Activated naive CD4-positive, alpha-beta T cell (primary cell): ENCODE data around the gene CPN1.

Source experiments
- DNase-seq, 4 experiments: peaks; one replicate each; lab custom pipeline; 2025; lab: John Stamatoyannopoulos, UW

CPN1 gene

DNA sequence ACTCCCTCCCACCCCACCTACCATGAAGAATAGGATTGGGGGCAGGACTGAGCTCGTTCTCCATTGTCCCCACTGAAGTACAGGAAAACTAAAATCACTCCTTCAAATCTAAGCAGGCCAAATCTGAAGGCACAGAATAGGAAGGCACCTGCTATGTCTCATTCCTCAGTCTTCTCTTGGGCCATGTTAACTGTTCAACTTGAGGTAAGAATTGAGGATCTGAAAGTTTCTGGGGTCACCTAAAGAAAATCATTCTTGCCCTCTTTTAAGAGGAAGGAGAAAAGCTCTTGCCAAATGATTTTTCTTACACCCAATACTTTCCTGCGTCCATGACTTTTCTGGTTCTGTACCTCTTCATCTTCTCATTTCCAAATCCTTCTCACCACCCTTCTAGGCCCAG, 4.9 kb downstream of the CPN1 start:
- DNase-seq, result no peak

DNA sequence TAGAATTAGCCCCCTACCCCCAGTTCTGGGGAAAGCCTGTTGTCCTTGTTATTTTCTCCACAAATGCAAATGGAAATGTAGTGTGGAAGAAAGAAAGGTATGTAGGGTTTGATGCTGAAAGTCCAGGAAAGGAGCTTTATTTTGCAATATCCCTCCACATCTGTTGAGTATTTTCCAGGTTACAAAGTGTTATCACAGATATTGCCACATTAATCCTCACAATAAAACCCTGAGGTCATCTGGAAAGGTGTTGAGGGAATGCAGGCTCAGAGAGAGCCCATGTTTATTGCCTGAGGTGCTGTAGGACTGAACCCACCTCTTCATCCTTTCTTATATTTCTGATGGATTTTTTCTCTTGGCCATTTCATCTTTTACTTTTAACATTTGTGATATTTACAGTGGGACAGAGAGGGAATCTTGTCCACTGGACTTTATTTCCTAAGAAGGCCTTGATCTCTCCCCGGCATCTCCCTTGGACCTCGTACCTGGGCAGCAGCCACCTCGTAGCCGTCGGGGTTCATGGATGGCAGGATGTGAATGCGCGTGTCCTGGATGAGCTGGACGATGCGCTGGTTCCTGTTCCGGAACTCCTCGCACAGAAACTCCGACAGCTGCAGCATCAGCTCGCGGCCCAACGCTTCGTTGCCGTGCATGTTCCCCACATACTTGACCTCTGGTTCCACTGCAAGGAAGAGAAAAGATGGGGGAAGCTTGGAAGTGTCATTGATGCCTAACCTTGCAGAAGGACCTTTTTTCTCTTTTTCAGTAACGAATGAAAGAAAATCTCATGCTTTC, 6.0 kb downstream of the CPN1 start:
- no peak for DNase-seq

DNA sequence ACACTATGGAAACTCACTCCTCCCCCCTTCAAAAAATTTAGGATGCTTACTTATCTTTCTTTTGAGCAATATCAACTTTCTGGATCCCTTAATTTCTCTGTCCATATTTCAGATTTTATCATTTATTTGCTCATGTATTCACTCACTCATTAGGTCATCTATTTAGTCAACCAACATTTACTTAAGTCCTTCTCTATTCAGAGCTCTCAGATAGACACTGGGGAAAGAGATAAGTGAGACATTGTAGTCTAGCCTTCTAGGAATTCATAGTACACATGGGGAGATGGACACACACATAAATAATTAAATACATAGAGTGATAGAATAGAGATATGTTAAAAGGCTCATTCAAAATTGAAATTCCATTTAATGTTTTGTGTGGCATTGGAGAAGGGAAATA, 9.2 kb downstream of the CPN1 start:
- DNase-seq, result no peak

DNA sequence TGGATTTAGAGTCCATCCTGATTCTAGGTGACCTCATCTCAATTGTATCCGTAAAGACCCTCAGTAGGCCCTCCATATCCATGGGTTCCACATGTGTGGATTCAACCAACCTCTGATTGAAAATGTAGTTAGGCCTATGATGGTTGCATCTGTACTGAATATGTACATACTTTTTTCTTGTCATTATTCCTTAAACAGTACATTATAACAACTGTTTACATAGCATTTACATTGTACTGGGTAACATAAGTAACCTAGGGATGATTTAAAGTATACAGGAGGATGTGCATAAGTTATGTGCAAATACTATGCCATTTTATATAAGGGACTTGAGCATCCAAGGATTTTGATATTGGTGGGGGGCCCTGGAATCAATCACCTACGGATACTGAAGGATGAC, 10.1 kb downstream of the CPN1 start:
- DNase-seq, result no peak

DNA sequence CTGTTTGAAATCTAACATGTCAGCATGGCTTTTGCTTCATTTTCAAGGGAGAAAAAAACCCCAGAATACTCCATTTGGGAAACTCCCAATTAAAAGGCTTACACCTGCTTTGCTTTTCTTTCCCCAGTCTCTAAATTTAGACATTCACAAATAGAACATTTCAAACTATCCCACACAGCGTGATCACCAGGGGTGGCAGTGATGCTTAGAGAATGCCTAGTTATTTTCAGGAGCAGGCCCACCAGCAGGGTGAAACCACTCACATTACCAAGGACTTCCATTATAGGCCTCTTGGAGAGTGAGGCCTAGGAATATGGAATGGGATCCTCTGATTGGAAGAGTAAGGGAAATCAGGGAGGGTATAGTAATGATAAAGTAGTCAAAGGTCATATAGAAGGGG, 14.2 kb downstream of the CPN1 start:
- DNase-seq, result no peak

DNA sequence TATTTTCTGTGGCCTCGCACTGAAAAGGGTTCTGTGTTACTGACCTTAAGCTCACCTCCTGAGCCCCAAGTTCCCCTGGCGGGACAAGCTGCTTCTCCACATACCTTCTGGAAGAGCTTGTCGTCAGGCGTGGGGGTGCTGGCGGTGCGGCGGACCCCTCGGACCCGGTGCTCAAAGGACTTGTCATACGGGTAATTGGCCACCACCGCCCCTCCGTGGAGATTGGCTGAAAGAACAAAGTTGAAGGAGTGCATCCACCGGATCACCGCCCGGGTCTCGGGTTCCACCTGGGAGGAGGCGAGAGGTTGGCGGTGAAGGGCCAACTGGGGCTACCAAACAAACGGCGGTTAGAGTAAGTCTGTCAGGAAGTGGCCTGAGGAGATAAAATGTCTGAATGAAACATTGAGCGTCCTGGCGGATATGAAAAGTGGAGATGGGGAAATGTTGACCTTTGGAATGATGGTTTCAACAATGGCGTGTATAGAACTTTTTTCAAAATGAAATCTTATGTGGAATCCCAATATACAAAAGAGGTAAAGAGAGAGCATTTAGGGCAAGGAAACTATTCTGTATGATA, 16.5 kb downstream of the CPN1 start:
- DNase-seq, result no peak

DNA sequence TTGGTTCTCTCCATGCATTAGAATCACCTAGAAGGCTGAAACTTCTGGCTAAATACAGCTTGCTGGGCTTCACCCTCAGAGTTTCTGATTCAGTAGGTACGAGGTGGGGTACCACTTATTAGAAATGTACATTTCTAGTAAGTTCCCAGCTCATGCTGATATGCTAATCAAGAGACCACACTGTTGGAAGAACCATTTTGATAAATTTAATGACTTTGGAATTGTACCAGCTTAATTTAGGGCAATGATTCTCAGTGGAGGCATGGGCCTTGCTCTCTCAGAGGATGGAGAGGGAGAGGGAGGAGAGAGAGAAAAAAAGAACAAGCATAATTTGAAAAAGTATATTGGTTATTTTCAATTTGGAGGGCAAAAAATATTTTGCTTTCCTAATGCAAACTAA, 20.3 kb downstream of the CPN1 start:
- no peak for DNase-seq

DNA sequence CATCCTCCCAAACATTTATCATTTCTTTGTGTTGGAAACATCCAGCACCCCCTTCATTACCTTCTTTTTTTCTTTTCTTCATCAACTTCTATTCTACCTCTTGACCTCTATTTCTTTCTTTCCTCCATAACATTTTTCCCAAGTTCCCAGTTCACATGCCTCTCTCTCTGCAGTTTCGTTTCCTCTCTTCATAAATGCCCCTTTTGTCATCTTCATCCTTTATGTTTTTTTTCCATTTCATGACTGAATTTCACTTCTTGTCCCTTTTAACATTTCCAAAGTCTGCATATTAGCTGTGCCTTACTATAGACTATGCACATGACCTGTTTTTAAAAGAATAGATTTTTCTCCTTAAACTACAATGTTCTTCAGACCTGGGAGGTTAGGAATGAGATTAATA, 23.7 kb downstream of the CPN1 start:
- DNase-seq, result no peak

DNA sequence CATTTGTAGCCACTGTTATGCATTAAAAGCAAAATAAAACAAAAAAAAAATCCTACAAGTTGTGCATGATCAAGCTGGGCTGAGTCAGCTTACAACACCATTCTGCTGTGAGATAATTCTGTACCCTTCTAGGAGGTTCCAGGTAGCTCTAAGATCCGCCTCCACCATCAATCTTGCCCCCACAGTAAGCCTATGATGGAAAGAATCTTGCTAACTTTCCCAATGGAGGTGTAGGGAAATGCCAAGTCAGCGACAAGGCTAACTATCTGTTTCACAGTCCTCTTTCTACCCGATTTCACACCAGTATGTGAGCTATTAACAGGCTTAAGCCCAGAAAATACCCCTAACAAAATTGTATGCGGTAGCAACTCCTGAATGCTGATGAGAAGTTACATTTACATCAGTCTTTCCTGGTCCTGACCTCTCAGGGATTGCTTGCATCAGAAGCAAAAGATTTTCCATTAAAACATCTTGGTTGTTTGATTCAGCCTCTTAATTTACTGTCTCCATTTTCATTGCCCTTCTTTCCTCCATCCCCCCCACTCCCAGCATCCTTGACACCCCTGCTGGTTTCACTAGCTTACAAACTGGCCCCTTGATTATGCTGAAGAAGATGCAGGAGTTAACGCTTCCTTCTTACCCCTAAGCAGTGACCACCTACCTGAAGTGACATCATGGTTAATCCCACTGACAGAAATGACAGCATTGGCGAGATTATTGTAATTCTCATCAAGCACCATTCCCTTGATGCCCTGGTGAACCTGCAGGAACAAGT, 27.8 kb downstream of the CPN1 start:
- DNase-seq, result no peak

DNA sequence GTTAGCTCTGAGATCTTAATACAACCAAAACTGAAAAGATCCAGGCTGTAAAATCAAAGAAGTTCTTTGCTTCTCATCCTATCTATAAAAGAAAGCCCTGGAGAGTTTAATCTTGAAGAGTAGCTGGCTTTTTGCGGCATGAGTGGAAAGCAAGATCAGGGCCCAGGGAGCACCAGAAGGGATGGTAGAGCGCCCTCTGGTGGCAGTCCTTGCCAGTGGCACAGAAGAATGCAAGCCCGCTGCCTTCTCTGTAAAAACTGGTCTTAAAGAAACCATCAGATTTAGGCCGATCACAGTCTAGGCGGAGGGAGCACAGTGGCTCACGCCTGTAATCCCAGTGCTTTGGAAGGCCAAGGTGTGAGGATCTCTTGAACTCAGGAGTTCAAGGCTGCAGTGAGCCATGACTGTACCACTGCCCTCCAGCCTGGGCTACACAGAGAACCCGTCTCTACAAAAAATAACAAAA, 35.6 kb downstream of the CPN1 start:
- peak; percentile 73 to 85 (median 78) for DNase-seq

DNA sequence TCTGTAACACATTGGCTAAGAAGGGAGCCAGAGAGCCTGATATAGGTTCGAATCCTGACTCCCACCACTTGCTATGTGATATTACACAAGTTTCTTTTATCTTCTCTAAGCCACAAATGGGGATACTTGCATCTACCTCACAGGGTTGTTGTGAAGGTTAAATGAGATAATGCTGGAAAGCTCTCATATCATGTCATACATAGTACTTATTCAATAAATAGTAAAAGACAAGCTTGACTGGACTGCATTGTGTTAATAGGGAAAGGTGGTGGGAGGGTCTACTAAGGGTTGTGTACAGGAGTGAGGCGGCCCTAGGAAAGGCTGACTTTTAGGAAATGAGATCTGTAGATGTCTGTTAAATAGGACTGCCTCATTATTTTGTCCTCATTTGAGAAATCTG, 36.1 kb downstream of the CPN1 start:
- no peak for DNase-seq

DNA sequence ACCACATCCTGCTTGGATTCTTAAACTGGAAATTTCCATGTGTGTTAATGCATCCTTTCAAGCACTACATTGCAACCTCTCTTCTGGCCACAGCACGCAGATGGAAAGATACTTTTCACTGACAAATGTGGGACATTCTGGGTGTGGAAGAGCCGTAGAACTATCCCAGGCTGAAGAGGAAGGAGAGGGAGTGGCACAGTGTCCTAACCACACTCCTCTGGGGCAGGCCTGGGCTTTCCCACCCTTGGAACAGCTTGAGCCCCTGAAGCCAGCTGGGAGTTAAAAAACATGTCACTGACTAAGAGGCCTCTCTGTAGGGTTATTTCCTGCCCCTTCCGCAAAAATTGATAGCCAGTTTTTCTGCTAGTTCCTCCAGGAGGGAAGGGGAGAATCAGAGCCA, 37.9 kb downstream of the CPN1 start:
- no peak for DNase-seq

DNA sequence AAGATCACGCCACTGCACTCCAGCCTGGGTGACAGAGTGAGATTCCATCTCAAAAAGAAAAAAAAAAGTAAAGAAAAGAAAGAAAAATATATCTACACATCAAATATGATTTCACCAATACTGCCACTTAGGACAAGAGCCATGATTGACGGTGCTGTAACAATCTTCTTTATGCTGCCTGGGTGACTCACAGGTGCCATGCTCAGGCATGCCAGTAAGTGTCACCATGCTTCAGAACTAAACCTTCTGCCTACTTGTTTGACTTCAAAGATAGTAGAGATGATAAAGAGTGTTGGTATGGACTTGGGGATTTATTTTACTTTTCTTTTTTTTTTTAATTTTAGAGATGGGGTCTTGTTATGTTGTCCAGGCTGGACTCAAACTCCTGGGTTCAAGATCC, 38.3 kb downstream of the CPN1 start:
- DNase-seq, result no peak

DNA sequence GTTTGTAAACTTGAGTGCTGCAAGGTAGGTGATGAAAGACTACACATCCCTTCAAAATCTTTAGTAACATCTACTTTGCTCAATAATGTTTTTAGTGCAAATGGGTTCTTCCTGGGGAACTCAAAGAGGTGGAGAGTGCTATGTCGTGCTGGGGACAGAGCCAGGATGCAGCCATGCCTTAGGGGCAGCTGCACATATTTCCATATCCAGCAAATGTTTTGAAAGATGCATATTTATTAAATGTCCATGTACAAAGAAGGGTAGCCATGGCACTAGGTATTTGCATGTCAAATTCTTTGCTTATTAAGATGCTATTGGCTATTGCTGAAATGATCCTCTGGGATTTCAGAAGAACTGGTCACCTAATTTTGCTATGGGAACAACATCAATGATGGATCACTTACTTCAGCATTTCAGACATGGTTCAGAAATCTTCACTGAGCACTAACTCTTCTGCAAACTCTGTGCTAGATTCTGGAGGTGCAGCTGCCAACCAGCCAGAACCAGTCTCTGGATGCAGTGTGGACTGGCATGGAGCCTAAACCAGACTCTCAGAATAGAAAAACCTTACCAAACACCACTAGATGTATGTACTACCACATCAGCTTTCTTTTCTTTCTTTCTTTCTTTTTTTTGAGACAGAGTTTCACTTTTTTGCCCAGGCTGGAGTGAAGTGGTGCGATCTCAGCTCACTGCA, 40.2 kb downstream of the CPN1 start:
- DNase-seq, result no peak

DNA sequence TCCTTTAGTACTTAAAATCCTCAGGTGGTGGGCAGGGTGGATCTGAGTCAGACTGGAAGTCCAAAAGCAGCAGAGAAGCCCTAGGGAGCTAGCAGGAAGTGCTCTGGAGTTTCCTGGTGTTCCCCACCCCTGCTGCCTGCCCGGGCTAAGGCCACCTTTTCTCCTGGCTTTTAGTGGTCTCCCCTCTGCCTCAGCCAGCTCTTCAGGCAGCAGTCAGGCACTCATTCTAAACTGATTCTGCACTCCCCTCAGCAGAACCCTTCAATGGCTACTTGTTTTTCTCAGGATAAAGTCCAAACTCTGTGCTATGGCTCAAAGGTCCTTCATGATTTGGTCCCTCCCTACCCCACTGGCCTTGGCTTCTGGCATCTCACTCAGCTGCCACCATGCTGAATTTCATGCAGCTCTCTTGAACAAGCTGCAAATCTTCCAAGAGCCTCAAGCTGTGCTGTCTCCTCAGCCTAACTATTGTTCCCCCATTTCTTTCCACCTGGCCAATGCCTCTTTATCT, 43.1 kb downstream of the CPN1 start:
- DNase-seq, result no peak

DNA sequence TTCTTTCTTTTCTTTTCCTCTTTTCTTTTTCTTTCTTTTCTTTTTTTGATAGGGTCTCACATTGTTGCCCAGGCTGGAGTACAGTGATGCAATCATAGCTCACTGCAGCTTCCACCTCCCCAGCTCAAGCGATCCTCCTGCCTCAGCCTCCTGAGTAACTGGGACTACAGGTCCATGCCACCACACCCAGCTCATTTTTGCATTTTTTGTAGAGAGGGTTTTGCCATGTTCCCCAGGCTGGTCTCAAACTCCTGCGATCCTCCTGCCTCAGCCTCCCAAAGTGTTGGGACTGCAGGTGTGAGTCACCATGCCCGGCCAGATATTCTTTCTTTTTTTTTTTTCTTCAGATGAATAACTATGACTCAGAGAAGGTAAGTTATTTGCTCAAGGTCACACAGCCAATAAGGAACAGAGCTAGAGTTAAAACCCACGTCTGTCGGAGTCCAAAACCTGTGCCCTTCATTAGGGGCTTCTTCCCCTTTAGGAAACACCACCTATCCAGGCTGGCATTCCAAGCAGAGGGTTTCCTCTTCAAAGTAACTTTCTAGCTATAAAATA, 43.8 kb downstream of the CPN1 start:
- DNase-seq, result no peak

DNA sequence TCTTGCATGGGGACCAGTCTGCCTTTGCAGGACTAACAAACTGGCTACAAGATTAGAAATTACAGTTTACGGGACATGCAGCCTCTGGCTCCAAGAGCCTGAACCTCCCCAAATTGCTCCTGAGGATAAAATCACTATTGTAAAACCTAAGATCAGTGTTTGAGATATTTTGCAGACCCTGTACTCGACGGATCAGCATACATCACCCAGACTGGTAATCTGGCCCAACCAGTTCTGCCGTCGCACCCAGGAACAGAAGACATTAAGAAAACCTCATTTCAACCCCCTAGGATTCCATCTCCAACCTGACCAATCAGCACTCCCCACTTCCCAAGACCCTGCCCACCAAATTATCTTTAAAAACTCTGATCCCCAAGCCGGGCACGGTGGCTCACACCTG, 44.8 kb downstream of the CPN1 start:
- DNase-seq, result no peak

DNA sequence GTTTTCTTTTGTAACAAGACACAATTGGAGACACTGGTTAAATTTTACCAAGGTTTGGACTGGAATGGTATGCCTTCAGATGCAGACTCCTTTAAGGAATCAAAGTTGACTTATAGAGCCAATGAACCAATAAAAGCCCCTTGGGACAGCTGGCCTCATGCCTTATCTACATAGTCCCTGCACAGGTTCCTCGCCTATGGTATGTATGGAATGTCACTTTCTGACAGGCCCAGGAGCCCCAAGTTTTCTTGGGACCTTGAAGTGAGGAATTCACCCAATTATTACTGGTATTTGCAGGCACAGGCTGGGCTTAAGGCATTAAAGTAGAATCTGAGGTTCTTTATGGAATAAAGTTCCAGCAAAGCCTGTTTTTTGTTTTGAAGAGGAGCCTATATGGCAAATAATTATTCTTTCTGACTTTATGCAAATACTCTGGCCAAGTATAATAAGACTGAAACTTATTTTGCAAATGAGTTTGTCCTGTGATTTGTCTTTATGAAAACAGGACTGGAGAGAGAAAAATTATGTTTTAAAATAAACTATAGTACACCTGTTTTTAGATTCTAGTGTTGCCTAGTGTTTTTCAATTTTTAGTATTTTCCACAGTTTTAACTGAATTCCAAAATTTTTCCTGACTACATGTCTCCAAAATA, 47.8 kb downstream of the CPN1 start:
- DNase-seq, result no peak

DNA sequence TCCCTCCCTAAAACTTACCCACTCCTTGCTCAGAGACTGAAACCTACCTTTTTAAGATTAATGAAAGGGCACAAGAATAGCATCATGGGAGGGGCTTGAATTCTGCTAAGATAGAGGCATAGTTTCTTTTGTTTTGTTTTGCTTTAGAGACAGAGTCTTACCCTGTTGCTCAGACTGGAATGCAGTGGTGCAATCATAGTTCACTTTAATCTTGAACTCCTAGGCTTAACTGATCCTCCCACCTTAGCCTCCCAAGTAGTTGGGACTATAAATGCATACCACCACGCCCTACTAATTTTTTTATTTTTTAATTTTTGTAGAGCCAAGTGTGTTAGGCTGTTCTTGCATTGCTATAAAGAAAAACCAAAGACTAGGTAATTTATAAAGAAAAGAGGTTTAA, 54.3 kb downstream of the CPN1 start:
- DNase-seq, result no peak

DNA sequence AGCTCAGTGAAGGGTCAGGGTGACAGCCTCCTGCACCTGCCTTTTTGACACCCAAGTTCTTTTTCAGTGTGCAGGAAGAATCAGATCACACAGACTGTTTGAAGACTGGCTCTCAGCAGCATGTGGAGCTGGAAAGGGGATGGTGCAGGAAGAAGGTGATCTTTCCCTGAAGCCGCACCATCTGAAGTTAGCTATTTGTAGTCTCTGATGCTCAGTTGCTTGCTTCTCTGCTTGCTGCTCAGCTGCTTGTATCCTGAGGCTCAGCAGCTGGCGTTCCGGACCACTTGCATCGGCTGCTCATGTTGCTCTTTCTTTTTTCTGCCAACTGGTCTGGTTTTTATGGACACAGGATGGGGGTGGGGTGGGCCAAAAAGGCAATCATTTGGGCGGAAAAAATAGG, 56.1 kb downstream of the CPN1 start:
- no peak for DNase-seq

DNA sequence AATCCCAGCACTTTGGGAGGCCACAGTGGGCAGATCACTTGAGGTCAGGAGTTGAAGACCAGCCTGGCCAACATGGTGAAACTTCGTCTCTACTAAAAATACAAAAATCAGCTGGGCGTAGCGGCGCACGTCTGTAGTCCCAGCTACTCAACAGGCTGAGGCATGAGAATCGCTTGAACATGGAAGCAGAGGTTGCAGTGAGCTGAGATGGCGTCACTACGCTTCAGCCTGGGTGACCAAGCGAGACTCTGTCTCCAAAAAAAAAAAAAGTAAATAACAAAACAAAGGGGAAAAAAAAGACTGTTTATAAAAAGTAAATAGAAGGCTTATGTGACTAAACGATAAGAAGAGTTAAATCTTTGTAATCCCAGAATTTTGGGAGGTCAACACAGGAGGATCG, 56.9 kb downstream of the CPN1 start:
- no peak for DNase-seq

DNA sequence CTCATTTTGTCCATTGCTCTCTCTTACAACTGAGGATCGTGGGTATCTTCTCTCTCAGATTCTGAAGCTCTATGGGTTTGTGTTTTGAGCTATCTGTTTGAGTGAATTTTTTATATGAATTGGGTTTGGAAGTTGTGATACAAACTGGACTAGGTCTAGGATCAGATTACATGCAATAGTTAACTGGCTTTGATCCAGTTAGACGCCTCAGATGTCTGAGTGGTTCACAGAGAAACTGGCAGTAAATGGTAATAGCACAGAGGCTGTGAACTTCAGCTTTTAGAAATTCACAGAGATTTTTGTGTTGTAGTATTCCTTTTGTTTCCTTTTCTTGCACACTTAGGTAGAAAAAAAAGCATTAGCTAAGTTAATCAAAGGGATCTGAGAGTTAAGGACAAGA, 59.3 kb downstream of the CPN1 start:
- DNase-seq, result no peak
